CD4-positive, CD25-positive, alpha-beta regulatory T cell (primary cell): Measurements from ENCODE around the gene ABCC6. TPM values are rescaled to one million over a fixed set of nuclear protein-coding genes. Genes with fewer than 3 reads are reported as not detected.
A peak's percentile ranks its signal among the peaks of the same experiment; 100 is the strongest.
"Not testable (repeated sequence)": the region's sequence is repeated elsewhere in the genome, so short reads cannot be mapped to it uniquely, and the experiment has no call there.

Source experiments
- ATAC-seq, 2 donors: fragments of 150-1000 bp; cut with Tn5 transposase; one replicate each; pipeline ENCODE4 v1.10.0; 2021; ENCODE audit warnings: low read depth in 2 of 2, moderate number of reproducible peaks in 2 of 2, moderate library complexity in 1 of 2
- DNase-seq, 3 donors: peaks; one replicate each; pipeline versions ENCODE4 v3.0.0 to v3.0.0-alpha.2; 2012 to 2022; ENCODE audit warnings: mixed read lengths in 1 of 3
- H3K27ac ChIP-seq: one replicate; pipeline ENCODE4 v1.7.0; 2013; ENCODE audit warnings: mild to moderate bottlenecking, low read length; ENCODE audit not compliant: insufficient read depth, poor library complexity, severe bottlenecking
- H3K27me3 ChIP-seq: one replicate; pipeline ENCODE4 v1.7.0; 2013; ENCODE audit warnings: low read length; ENCODE audit not compliant: control insufficient read depth, insufficient read depth
- H3K36me3 ChIP-seq: one replicate; pipeline ENCODE4 v1.7.0; 2013; ENCODE audit warnings: mild to moderate bottlenecking, low read length, moderate library complexity; ENCODE audit not compliant: control insufficient read depth, insufficient read depth
- H3K4me1 ChIP-seq: 2 replicates; pipeline ENCODE4 v1.7.0; 2013; ENCODE audit warnings: mild to moderate bottlenecking, low read length; ENCODE audit not compliant: insufficient read depth, control insufficient read depth, poor library complexity, severe bottlenecking
- H3K4me3 ChIP-seq: one replicate; pipeline ENCODE4 v1.7.0; 2013; ENCODE audit warnings: low read depth, mild to moderate bottlenecking, low read length, moderate library complexity
- H3K9me3 ChIP-seq, 2 experiments: 1 replicate in 1 of 2; 2 replicates in 1 of 2; pipeline ENCODE4 v1.7.0; 2013; ENCODE audit warnings: low read length in 2 of 2, mild to moderate bottlenecking in 1 of 2, moderate library complexity in 1 of 2; ENCODE audit not compliant: control insufficient read depth in 2 of 2
- H3K27ac Mint-ChIP-seq, 3 donors: one replicate each; pipeline ENCODE4 v1.8.0; 2020 to 2022; ENCODE audit warnings: mild to moderate bottlenecking in 3 of 3, mixed read lengths in 3 of 3, moderate library complexity in 2 of 3
- H3K27me3 Mint-ChIP-seq: one replicate; pipeline ENCODE4 v1.8.0; 2022; ENCODE audit warnings: mild to moderate bottlenecking, mixed read lengths
- H3K36me3 Mint-ChIP-seq: one replicate; pipeline ENCODE4 v1.8.0; 2020; ENCODE audit warnings: mixed read lengths
- H3K4me1 Mint-ChIP-seq, 4 donors: one replicate each; pipeline ENCODE4 v1.8.0; 2020 to 2022; ENCODE audit warnings: mixed read lengths in 4 of 4, mild to moderate bottlenecking in 1 of 4
- H3K4me3 Mint-ChIP-seq, 4 donors: one replicate each; pipeline ENCODE4 v1.8.0; 2020 to 2022; ENCODE audit warnings: mild to moderate bottlenecking in 4 of 4, mixed read lengths in 4 of 4, moderate library complexity in 3 of 4
- H3K9me3 Mint-ChIP-seq, 7 donors: one replicate each; pipeline ENCODE4 v1.8.0; 2020 to 2022; ENCODE audit warnings: mixed read lengths in 7 of 7, mild to moderate bottlenecking in 3 of 7, moderate library complexity in 2 of 7
- polyA plus RNA-seq, 4 donors: library from polyadenylated mRNA; unstranded; fragments of 300-500 nt; fragmentation: Illumina TruSeq; gene quantifications; one replicate each; pipeline ENCODE4 v1.2.3, GENCODE V29; 2021
- total RNA-seq: library from RNA; stranded (reverse); gene quantifications from one replicate; pipeline ENCODE4 v1.2.3, GENCODE V29; 2022

ABCC6 gene
- total and polyA plus RNA-seq, 5 donors from 2014 or later: 0.09 to 0.25 (median 0.13) TPM; not detected in 1

DNA sequence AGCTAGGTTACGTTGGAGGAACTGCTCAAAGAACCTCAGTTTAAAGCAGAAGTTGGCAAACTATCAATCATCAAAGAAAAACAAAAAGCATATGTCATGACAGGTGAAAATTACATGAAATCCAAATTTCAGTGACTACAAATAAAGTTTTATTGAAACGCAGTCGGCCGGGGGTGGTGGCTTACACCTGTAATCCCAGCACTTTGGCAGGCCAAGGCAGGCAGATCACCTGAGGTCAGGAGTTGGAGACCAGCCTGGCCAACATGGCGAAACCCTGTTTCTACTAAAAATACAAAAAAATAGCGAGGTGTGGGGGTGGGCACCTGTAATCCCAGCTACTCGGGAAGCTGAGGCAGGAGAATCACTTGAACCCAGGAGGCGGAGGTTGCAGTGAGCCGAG is 2.8 kb downstream of the ABCC6 start:
- not testable (repeated sequence) for ATAC-seq, DNase-seq, H3K4me3 Mint-ChIP-seq, H3K27ac Mint-ChIP-seq, H3K4me1 ChIP-seq, H3K36me3 Mint-ChIP-seq, H3K27me3 ChIP-seq, H3K9me3 Mint-ChIP-seq, H3K4me1 Mint-ChIP-seq, H3K36me3 ChIP-seq, H3K27ac ChIP-seq, H3K9me3 ChIP-seq, H3K27me3 Mint-ChIP-seq, H3K4me3 ChIP-seq

GRCh38 chr16:16218787-16219186 is 4.5 kb downstream of the ABCC6 start:
- H3K27me3 Mint-ChIP-seq, H3K27ac Mint-ChIP-seq: not testable (repeated sequence)

DNA sequence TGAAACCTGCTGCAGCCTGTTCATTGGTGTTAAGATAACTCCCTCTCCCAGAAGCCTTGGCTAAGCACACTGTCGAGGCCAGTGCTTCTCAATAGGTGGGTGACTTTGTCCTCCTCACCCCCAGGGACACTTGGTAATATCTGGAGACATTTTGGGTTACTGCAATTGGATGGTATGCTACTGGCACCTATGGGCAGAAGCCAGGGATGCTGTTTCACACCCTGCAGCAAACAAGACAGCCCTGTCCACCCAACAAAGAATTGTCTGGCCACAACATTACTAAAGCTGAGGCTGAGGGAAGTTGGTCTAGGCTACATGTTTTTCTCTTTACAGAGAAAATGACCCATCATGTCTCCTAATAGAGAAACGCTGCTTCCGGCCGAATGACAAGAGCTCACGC is 4.9 kb downstream of the ABCC6 start:
- not testable (repeated sequence) for H3K27me3 Mint-ChIP-seq, H3K36me3 ChIP-seq

More at GRCh38 chr16:16218787-16219186, 4.5 kb downstream of the ABCC6 start:
- H3K4me3 ChIP-seq, H3K36me3 ChIP-seq, H3K27me3 ChIP-seq, H3K36me3 Mint-ChIP-seq, ATAC-seq, H3K9me3 ChIP-seq, H3K27ac ChIP-seq, DNase-seq, H3K4me1 ChIP-seq, H3K4me1 Mint-ChIP-seq, H3K9me3 Mint-ChIP-seq: not testable (repeated sequence)
- peak overlapping the region in 1 of 4 donors; percentile 33 for H3K4me3 Mint-ChIP-seq

GRCh38 chr16:16213863-16214293 is 9.4 kb downstream of the ABCC6 start:
- H3K9me3 ChIP-seq, DNase-seq, H3K4me3 Mint-ChIP-seq, H3K4me1 ChIP-seq, H3K4me1 Mint-ChIP-seq, H3K27ac ChIP-seq, H3K27me3 ChIP-seq, H3K27ac Mint-ChIP-seq, H3K27me3 Mint-ChIP-seq, H3K36me3 ChIP-seq, H3K9me3 Mint-ChIP-seq, ATAC-seq, H3K36me3 Mint-ChIP-seq, H3K4me3 ChIP-seq: not testable (repeated sequence)

More for the DNA sequence above, 4.9 kb downstream of the ABCC6 start:
- not testable (repeated sequence) for H3K9me3 Mint-ChIP-seq, H3K4me1 Mint-ChIP-seq, H3K4me3 Mint-ChIP-seq, H3K36me3 Mint-ChIP-seq, H3K27me3 ChIP-seq, ATAC-seq, H3K27ac Mint-ChIP-seq, H3K4me1 ChIP-seq, H3K9me3 ChIP-seq, DNase-seq, H3K4me3 ChIP-seq, H3K27ac ChIP-seq

- not testable (repeated sequence) for H3K27ac Mint-ChIP-seq, H3K27me3 ChIP-seq, H3K4me3 ChIP-seq, H3K27me3 Mint-ChIP-seq, ATAC-seq, H3K9me3 ChIP-seq, H3K36me3 ChIP-seq, H3K9me3 Mint-ChIP-seq, H3K4me3 Mint-ChIP-seq, DNase-seq, H3K4me1 Mint-ChIP-seq, H3K4me1 ChIP-seq, H3K27ac ChIP-seq, H3K36me3 Mint-ChIP-seq
Observed at GRCh38 chr16:16211404-16211803, 11.9 kb downstream of the ABCC6 start.

DNA sequence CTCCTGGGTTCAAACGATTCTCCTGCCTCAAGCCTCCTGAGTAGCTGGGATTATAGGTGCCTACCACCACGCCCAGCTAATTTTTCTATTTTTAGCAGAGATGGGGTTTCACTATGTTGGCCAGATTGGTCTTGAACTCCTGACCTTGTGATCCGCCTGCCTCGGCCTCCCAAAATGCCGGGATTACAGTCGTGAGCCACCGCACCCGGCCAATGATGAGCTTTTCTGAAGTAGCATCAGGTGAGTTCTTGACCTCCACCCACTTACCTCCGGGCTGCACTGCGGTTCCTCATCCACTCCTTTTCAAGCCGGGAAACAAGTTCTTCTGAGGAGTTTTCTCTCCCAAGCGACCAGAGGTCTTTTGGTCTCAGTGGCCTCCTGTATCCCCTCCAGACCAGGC is 14.8 kb downstream of the ABCC6 start:
- not testable (repeated sequence) for H3K27me3 Mint-ChIP-seq, H3K27ac ChIP-seq

GRCh38 chr16:16207787-16208334 is 15.4 kb downstream of the ABCC6 start:
- not testable (repeated sequence) for H3K4me3 ChIP-seq, H3K9me3 ChIP-seq, H3K36me3 ChIP-seq, H3K27me3 ChIP-seq, H3K9me3 Mint-ChIP-seq, ATAC-seq, H3K27ac Mint-ChIP-seq, H3K4me1 Mint-ChIP-seq, H3K36me3 Mint-ChIP-seq, DNase-seq, H3K4me3 Mint-ChIP-seq, H3K27ac ChIP-seq, H3K27me3 Mint-ChIP-seq, H3K4me1 ChIP-seq

More for the DNA sequence above, 14.8 kb downstream of the ABCC6 start:
- not testable (repeated sequence) for H3K36me3 ChIP-seq, ATAC-seq, H3K4me3 ChIP-seq, H3K4me1 ChIP-seq, H3K4me3 Mint-ChIP-seq, H3K36me3 Mint-ChIP-seq, H3K9me3 ChIP-seq, H3K9me3 Mint-ChIP-seq, H3K27me3 ChIP-seq, DNase-seq, H3K4me1 Mint-ChIP-seq, H3K27ac Mint-ChIP-seq

DNA sequence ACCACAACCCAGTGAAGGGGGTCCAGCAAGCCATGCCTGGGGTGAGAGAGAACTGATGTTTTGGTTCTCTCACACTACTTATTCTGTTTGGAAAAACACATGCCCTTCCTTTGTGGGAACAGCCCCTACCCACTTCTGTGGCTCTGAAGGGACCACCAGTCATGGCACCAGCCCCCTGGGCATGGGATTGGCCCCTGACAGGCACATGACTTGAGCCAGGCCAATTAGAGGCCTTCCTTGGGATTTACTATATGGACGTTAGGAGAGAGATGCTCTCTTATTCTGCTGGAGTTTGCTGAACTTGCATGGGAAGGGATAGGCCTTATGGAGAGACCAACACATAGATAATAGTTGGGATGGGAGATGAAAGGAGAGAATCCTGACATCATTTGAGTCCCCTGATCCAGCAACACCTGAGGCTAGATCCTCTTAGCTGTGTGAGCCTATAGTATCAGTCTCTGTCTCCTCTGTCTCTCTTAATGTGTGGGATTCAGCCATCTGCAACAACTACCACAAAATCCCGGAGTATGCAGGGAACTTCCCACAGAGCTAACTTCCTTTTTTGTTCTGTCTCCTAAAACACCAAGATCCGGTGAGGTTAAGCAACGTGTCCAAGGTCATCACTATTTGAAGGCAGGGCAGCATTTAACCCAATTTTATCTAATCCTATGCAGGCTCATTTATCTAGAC is 16.1 kb downstream of the ABCC6 start:
- not testable (repeated sequence) for H3K27ac Mint-ChIP-seq, DNase-seq, H3K4me1 Mint-ChIP-seq, H3K9me3 Mint-ChIP-seq, H3K9me3 ChIP-seq, ATAC-seq, H3K27me3 Mint-ChIP-seq, H3K27ac ChIP-seq, H3K27me3 ChIP-seq, H3K36me3 Mint-ChIP-seq, H3K4me3 ChIP-seq, H3K36me3 ChIP-seq, H3K4me1 ChIP-seq, H3K4me3 Mint-ChIP-seq
